ENCODE data around the gene OCA2.

Gene OCA2

GRCh38 chr15:28082891-28083684 lies 16.0 kb downstream of the OCA2 start:
- FAIRE-seq: no peak
- no peak for DNase-seq (ENCODE audit: insufficient read length, low spot score)

GRCh38 chr15:28081594-28081993 lies 17.5 kb downstream of the OCA2 start:
- FAIRE-seq: no peak

GRCh38 chr15:28080386-28080785 lies 18.7 kb downstream of the OCA2 start:
- FAIRE-seq: no peak

More at GRCh38 chr15:28081594-28081993, 17.5 kb downstream of the OCA2 start:
- no peak for DNase-seq (ENCODE audit: insufficient read length, low spot score)

GRCh38 chr15:28079313-28079969 lies 19.7 kb downstream of the OCA2 start:
- FAIRE-seq (no peak), DNase-seq (ENCODE audit: insufficient read length, low spot score) (no peak)

More at GRCh38 chr15:28080386-28080785, 18.7 kb downstream of the OCA2 start:
- no peak for DNase-seq (ENCODE audit: insufficient read length, low spot score)

GRCh38 chr15:28078191-28078719 lies 20.9 kb downstream of the OCA2 start:
- DNase-seq (ENCODE audit: insufficient read length, low spot score) (no peak), FAIRE-seq (no peak)

- DNase-seq (ENCODE audit: insufficient read length, low spot score) (no peak), FAIRE-seq (no peak)
Measured at GRCh38 chr15:28075573-28075972, 23.5 kb downstream of the OCA2 start.

- FAIRE-seq (no peak), DNase-seq (ENCODE audit: insufficient read length, low spot score) (no peak)
Measured at GRCh38 chr15:28068930-28069329, 30.2 kb downstream of the OCA2 start.

GRCh38 chr15:28066231-28066630 lies 32.9 kb downstream of the OCA2 start:
- no peak for FAIRE-seq

GRCh38 chr15:28060005-28060404 lies 39.1 kb downstream of the OCA2 start:
- no peak for FAIRE-seq
- no peak for DNase-seq (ENCODE audit: insufficient read length, low spot score)

More at GRCh38 chr15:28066231-28066630, 32.9 kb downstream of the OCA2 start:
- DNase-seq (ENCODE audit: insufficient read length, low spot score): no peak

GRCh38 chr15:28058082-28058481 lies 41.0 kb downstream of the OCA2 start:
- DNase-seq (ENCODE audit: insufficient read length, low spot score) (no peak), FAIRE-seq (no peak)

- FAIRE-seq: no peak
- DNase-seq (ENCODE audit: insufficient read length, low spot score): no peak
Measured at GRCh38 chr15:28051955-28052633, 47.0 kb downstream of the OCA2 start.

GRCh38 chr15:28049581-28049980 lies 49.5 kb downstream of the OCA2 start:
- FAIRE-seq: no peak
- no peak for DNase-seq (ENCODE audit: insufficient read length, low spot score)

GRCh38 chr15:28047277-28047676 lies 51.8 kb downstream of the OCA2 start:
- no peak for DNase-seq (ENCODE audit: insufficient read length, low spot score)
- no peak for FAIRE-seq

GRCh38 chr15:28044121-28044672 lies 54.9 kb downstream of the OCA2 start:
- FAIRE-seq (no peak), DNase-seq (ENCODE audit: insufficient read length, low spot score) (no peak)

- no peak for DNase-seq (ENCODE audit: insufficient read length, low spot score)
- no peak for FAIRE-seq
Measured at GRCh38 chr15:28043691-28044091, 55.4 kb downstream of the OCA2 start.

GRCh38 chr15:28037969-28038590 lies 61.0 kb downstream of the OCA2 start:
- DNase-seq (ENCODE audit: insufficient read length, low spot score) (no peak), FAIRE-seq (no peak)

- no peak for DNase-seq (ENCODE audit: insufficient read length, low spot score)
- no peak for FAIRE-seq
Measured at GRCh38 chr15:28033443-28033842, 65.7 kb downstream of the OCA2 start.

GRCh38 chr15:28030801-28031200 lies 68.3 kb downstream of the OCA2 start:
- FAIRE-seq: no peak
- no peak for DNase-seq (ENCODE audit: insufficient read length, low spot score)

GRCh38 chr15:28027714-28028076 lies 71.4 kb downstream of the OCA2 start:
- FAIRE-seq (no peak), DNase-seq (ENCODE audit: insufficient read length, low spot score) (no peak)
